AG08395 (cell line): Measurements from ENCODE around the gene HDDC3.
A peak's percentile ranks its signal among the peaks of the same experiment; 100 is the strongest.

ENCODE experiments used
- DNase-seq: peaks from one replicate; pipeline ENCODE4 v3.0.0; 2012; ENCODE audit warnings: mixed read lengths, low spot score

Gene HDDC3

GRCh38 chr15:90891346-90891949 lies 40.9 kb downstream of the HDDC3 start:
- no peak for DNase-seq

GRCh38 chr15:90890839-90891238 lies 41.5 kb downstream of the HDDC3 start:
- DNase-seq: no peak

- no peak for DNase-seq
Observed at GRCh38 chr15:90889736-90890456, 42.5 kb downstream of the HDDC3 start.

GRCh38 chr15:90889313-90889730 lies 43.0 kb downstream of the HDDC3 start:
- DNase-seq: no peak

GRCh38 chr15:90887037-90887481 lies 45.3 kb downstream of the HDDC3 start:
- DNase-seq: no peak

GRCh38 chr15:90886291-90886614 lies 46.1 kb downstream of the HDDC3 start:
- no peak for DNase-seq

GRCh38 chr15:90885432-90886290 lies 46.7 kb downstream of the HDDC3 start:
- DNase-seq: peak; percentile 68

GRCh38 chr15:90884719-90885431 lies 47.5 kb downstream of the HDDC3 start:
- DNase-seq: no peak

GRCh38 chr15:90883976-90884718 lies 48.2 kb downstream of the HDDC3 start, which contains the start of gene FES:
FES (plus strand) TSS chr15:90884504; CDS start chr15:90885046, 542 bp downstream.
- peak; percentile 36 for DNase-seq

- DNase-seq: no peak
Observed at GRCh38 chr15:90883526-90883975, 48.8 kb downstream of the HDDC3 start.

GRCh38 chr15:90882781-90883525 lies 49.4 kb downstream of the HDDC3 start:
- no peak for DNase-seq

GRCh38 chr15:90881978-90882721 lies 50.2 kb downstream of the HDDC3 start:
- no peak for DNase-seq

- DNase-seq: no peak
Observed at GRCh38 chr15:90881181-90881977, 51.0 kb downstream of the HDDC3 start.

- DNase-seq: no peak
Observed at GRCh38 chr15:90880381-90881145, 51.8 kb downstream of the HDDC3 start.
